LoVo (cell line): Measurements from ENCODE around the gene CBLB.

Source experiments
- DNase-seq: peaks from one replicate; pipeline ENCODE4 v3.0.0-alpha.2; 2016; ENCODE audit warnings: low spot score

CBLB gene

DNA sequence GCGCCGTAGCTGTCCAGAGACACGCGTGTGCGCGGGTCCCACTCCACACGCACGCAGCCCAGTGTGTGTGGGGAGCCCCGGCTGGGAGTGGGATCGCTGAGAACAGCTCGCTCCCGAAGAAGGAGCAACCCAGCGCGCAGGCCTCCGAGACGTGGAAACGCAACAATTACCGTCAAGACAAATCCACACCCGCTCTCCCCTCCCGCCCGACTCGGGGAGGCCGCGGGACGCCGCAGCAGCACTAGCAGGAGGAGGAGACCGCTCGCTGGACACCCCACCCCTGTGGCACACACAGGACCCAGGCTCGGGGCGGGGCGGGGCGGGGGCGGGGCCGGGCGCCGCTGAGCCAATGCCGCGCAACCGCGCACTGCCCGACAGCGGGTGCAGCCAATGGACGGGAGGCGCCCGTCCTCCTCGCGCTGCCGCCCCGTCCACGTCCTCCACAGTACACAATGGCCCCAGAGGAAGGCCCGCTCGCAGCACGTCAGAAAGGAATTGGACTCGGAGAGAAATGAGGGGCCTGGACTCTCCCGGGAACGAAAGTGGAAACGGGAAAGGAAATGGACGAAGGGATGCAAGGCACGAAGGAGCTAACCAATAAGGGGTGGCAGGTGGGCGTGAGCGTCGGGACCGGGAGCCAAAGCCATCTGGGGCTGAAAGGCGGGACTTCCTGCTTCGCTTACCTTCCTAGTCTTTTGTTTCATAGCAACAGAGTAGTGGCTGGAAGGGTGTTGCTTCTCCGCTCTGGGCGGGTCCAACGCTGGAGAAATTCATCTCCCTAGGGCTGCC is at the start of gene CBLB:
CBLB (minus strand) TSS at position 271 of the 789 bp plus-strand sequence. CDS start 1,435 bp downstream, outside the sequence.
- DNase-seq: peak; percentile 91

DNA sequence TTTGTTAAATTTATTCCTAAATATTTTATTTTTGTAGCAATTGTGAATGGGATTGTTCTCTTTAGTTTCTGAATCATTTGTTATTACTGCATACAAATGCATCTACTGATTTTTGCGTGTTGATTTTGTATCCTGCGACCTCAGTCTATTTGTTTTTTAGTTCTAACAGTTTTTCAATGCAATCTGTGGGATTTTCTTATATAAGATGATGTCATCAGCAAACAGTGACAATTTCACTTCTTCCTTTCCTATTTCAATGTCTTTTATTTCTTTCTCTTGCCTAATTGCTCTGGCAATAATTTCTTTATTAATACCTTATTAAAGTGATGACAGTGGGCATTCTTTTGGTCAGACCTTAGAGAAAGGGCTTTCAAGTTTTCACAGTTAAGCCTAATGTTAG is 48.0 kb upstream of the CBLB start:
- no peak for DNase-seq

GRCh38 chr3:105915524-105915923 is 46.7 kb upstream of the CBLB start:
- DNase-seq: no peak

DNA sequence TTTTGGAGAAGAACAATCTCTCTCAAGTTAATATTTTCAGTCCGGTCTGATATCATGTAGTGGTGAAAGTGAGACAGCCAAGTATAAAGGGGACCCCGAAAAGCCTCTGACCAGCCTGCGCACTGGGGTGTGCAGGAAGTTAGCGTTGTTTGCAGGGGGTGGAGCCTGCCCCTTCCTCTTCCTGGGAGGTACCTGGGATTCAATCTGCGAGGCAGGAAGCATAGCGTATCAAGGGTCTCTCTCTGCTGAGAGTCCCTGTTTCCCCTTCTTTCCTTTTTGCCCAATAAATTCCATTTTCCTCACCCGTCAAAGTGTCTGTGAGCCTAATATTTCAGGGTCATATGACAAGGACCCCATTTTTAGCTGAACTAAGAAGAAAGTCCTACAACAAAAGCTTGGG is 44.8 kb upstream of the CBLB start:
- no peak for DNase-seq

DNA sequence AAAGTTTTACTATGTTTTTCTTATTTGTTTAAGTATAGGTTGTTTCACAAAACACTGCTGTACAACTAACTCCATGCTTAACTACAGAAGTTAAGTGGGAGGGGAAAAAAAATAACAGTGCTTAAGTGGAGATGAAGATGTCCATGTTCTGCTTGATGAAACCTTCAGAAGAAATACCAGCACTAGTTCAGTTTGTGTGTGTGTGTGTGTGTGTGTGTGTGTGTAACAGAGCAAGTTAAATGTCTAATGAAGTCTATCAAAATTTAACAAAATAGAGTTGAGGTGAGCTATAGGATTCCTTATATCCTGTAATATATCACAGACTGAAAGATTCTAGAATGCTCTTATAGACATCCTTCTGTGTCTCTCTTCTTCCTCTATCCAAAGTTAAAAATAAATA is 44.1 kb upstream of the CBLB start:
- no peak for DNase-seq

DNA sequence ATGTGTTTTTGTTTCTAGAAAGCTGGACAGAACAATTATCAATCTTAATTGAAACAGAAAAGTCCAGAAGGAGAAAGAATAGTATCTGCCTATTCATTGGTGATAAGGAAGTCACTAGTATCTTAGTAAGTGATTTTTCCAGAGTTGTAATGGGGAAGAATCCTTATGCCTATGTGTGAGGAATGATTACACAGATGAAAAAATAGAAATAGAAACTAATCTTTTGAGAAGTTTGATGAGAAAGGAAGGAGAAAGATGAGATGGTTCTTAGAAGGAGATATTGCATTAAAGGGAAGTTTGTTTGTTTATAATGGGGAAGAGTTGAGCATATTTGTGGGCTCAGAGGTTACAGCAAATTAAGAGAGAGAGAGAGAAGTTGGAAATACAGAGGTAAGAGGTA is 42.7 kb upstream of the CBLB start:
- DNase-seq: no peak

- DNase-seq: no peak
These were observed 39.0 kb upstream of the CBLB start for GRCh38 chr3:105907777-105908176.

GRCh38 chr3:105906836-105907235 is 38.0 kb upstream of the CBLB start:
- no peak for DNase-seq

DNA sequence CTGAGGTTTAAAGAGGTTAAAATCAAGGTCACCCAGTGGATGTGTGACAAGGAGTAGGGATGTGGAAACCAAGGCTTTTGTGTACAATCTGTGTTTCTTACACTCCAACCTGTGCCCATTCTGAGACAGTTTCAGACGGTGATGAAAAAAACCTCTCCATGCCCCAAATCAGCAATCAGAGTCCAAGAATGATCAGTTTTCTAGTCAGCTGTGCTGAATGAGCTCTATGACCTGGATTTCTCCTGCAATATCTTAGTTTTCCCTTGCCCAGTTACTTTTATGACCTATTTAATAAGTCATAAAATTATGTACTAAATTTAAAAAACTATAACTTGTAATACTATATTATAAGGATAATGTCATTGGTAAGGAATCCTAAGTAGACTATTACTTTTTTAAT is 37.5 kb upstream of the CBLB start:
- no peak for DNase-seq

DNA sequence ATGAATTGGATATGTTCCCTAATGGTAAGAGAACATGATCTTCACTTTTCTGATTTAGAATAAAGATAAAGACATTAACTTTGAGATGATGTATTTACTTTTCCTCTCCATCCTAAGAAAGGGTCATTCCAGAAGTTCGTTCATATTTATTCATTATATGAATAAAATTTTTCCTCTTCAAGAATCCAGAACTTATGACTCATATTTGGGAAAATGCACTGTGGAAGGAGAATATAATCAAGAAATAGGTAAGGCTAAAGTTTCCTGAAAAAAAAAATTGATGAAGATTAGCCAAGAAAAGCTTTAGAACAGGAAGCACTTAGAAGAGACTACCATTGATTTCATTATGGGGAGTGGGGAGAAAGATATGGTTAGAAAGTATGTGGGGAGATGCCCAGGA is 36.5 kb upstream of the CBLB start:
- no peak for DNase-seq

GRCh38 chr3:105904678-105905284 is 36.0 kb upstream of the CBLB start:
- no peak for DNase-seq

GRCh38 chr3:105904251-105904650 is 35.4 kb upstream of the CBLB start:
- DNase-seq: no peak

DNA sequence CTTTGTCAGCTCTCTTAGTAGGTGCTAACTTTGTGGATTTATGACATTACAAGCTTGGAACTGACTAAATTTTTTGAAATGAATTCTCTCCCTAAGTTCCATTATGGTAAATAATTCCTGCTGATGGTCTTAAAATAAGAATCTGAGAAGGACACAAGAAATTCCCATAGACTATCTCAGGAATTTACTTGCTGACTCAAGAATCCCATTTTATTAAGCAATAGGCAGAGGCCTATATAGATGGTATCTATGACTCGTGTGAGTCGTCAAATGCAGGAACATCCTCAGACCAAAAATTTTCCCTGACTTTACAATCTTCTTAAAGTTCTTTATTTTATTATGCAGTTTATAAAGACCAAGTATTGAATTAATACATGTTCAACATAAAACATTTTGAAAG is 30.7 kb upstream of the CBLB start:
- DNase-seq: no peak

DNA sequence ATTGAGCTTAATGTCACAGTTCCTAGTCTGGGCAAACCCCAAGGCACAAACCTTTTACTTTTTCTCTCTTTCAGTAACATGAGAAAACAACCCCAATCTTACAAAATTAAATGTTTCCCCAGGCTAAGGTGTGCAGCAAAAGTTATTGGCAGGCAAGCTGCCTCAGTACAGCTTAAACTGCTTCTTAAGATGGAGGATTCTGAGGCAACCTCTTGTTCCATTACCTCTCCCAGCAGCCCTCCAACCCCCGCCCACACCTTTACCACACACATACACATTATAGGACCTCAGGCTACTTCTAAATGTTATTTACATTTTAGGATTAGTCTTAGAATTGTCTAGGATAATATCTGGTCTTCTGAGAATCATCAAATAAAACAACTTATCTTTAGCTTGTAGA is 22.3 kb upstream of the CBLB start:
- no peak for DNase-seq

- DNase-seq: no peak
These were observed 20.1 kb upstream of the CBLB start for GRCh38 chr3:105888621-105889579.

DNA sequence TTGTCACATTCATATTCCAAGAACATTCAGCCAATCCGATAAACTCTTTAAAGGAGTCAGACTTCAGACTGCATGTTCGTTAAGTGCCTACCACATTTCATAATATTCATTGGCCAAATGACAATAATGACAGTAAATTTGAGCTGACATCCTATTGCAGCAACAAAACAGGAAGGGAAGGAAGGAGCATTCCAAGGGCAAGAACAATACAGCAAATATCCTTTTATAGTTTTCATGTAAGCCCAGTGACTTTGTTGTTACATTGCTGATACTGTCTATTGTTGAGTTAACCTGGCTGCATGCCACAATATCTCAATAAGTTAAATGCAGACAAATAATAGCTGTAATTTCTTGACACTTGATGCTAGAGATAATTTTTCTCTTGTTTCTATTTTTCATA is 16.4 kb upstream of the CBLB start:
- no peak for DNase-seq

DNA sequence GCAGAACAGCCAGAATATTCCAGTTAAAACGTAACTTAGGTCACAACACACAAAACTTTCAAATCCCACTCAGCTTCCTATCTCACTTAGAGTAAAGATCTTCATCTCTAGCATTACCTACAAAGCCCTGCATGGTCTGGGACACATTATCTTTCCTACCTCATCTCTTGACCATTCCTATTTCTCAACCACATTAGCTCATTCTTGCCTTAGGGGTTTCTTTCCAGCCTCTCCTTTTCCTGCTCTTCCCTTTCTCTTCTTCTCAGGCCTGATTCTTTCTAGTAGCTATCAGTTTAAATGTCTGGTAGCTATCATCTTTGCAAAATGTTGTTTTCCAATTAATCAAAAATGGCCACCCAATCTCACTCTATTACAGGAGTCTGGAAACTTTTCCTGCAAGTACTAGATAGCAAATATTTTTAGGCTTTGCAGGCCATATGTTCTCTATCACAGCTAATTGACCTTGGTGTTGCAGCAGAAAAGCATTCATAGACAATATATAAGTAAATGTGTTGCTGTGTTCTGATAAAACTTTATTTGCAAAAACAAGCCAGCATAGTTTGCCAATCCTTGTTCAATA is 15.1 kb upstream of the CBLB start:
- DNase-seq: no peak

- no peak for DNase-seq
These were observed 12.0 kb upstream of the CBLB start for GRCh38 chr3:105880681-105881290.

DNA sequence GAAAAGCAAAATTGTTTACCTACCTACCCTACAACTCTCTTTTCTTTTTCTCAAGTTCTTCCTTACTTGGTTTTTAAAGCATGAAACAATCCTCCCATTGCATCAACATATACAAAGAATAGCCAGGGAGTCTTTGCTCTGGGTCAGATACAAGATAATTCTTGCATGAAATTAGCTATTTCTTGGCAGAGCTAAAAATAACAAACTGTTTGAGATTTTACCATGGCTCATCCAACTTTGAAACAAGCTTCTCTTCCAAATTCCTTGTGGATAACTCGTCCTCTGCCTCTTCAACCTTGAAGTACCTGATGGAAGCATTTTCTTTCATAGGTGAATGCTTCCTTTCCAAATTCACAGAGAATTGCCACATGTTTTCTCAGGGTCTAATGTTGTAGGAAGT is 9.2 kb upstream of the CBLB start:
- DNase-seq: no peak

- no peak for DNase-seq
These were observed 8.6 kb upstream of the CBLB start for GRCh38 chr3:105877336-105877910.

DNA sequence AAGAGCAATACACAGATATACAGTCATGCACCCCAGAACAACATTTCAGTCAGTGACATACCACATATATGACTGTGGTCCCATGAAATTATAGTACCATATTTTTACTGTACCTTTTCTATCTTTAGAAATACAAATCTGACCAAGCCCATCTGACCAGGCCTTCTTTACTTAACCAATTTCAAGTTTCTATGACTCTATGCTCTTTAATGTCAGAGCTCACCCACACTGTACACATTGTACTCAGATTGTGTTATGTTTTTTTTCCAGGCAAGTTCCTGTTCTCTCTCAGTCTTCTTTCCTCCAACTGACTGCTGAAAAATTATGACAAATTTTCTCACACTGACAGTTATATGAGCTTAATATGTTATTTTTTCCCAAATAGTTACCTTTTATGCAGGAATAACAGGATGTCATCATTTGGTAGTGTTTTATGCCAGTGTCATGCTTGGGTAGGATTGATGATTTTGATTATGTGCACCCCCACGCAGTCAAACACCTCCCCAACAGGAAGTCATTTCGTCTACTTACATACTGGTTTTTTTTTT is 8.0 kb upstream of the CBLB start:
- DNase-seq: no peak
